Testis (tissue), 2 donors: ENCODE measurements around the gene MBP.

Experiments used
- CTCF ChIP-seq, 3 experiments: fragments of 450-650 bp in 2 of 3; fragments of 200-600 bp in 1 of 3; sonication (generic) in 1 of 3; IDR thresholded peaks; one replicate each; pipeline ENCODE4 v1.5.1; 2016 to 2019; ENCODE audit warnings: antibody characterized with exemption in 3 of 3, mild to moderate bottlenecking in 2 of 3, moderate library complexity in 1 of 3
- POLR2A ChIP-seq: fragments of 450-650 bp; IDR thresholded peaks from one replicate; pipeline ENCODE4 v1.6.1; 2017; ENCODE audit warnings: antibody characterized with exemption, mild to moderate bottlenecking, moderate library complexity

GRCh38 chr18:77066689-77067088 lies 65.9 kb downstream of the MBP start:
- TF ChIP-seq CTCF (IDR thresholded peaks at IDR 0.05) (no peak), POLR2A (no peak)
